OCI-LY7 (cell line): ENCODE results near the gene ROBO1. TPM values are rescaled to one million over a fixed set of nuclear protein-coding genes. Genes with fewer than 3 reads are reported as not detected.

ENCODE experiments used
- BruUV-seq: library from RNA; stranded (reverse); fragments of 400-500 nt; replicated peaks from 2 replicates; lab custom pipeline; 2021; lab: Mats Ljungman, UMichigan
- CTCF ChIA-PET: fragments of 300-600 bp; sonication (Branson Sonifier 250); formaldehyde crosslinking; loops from one replicate; lab custom pipeline; 2022; ENCODE audit warnings: antibody characterized with exemption; ENCODE audit not compliant: unreplicated experiment; lab: Charles Lee
- POLR2A ChIA-PET: fragments of 300-600 bp; sonication (Branson Sonifier 250); formaldehyde crosslinking; loops from one replicate; lab custom pipeline; 2022; ENCODE audit warnings: antibody characterized with exemption; lab: Charles Lee
- DNase-seq: peaks from one replicate; pipeline ENCODE4 v3.0.0-alpha.2; 2015; ENCODE audit warnings: low spot score
- H2AFZ ChIP-seq: fragments of 200-600 bp; sonication (generic), shearing (Covaris generic); 2 replicates; pipeline ENCODE4 v1.6.1; 2014; ENCODE audit warnings: mild to moderate bottlenecking, antibody characterized with exemption, low read length, moderate library complexity
- H3K27ac ChIP-seq: fragments of 200-600 bp; sonication (generic); 2 replicates; pipeline ENCODE4 v1.5.1; 2014; ENCODE audit warnings: mixed run types, low read depth, mild to moderate bottlenecking, moderate library complexity, low read length, inconsistent platforms; ENCODE audit not compliant: poor library complexity, severe bottlenecking
- H3K36me3 ChIP-seq: fragments of 200-600 bp; sonication (generic); 2 replicates; pipeline ENCODE4 v1.6.1; 2014; ENCODE audit warnings: mild to moderate bottlenecking, antibody characterized with exemption, low read length, moderate library complexity, mixed read lengths; ENCODE audit not compliant: insufficient read depth
- H3K4me1 ChIP-seq: fragments of 200-600 bp; sonication (generic); 2 replicates; pipeline ENCODE4 v1.5.1; 2014; ENCODE audit warnings: mild to moderate bottlenecking, low read length; ENCODE audit not compliant: insufficient read depth, poor library complexity, severe bottlenecking
- H3K4me2 ChIP-seq: fragments of 200-600 bp; sonication (generic); 2 replicates; pipeline ENCODE4 v1.6.1; 2014; ENCODE audit warnings: mild to moderate bottlenecking, low read length
- H3K4me3 ChIP-seq: fragments of 200-600 bp; sonication (generic); 2 replicates; pipeline ENCODE4 v1.5.1; 2014; ENCODE audit warnings: mild to moderate bottlenecking, low read depth, low read length; ENCODE audit not compliant: poor library complexity, severe bottlenecking
- H3K79me2 ChIP-seq: fragments of 200-600 bp; sonication (generic); 2 replicates; pipeline ENCODE4 v1.6.1; 2016; ENCODE audit warnings: low read depth, mild to moderate bottlenecking, low read length, moderate library complexity, mixed read lengths; ENCODE audit not compliant: insufficient read depth
- H3K9me2 ChIP-seq: fragments of 200-600 bp; sonication (generic); 2 replicates; pipeline ENCODE4 v1.6.1; 2016; ENCODE audit warnings: mild to moderate bottlenecking, low read length, mixed read lengths; ENCODE audit not compliant: insufficient read depth
- H3K9me3 ChIP-seq: fragments of 200-600 bp; sonication (generic); 2 replicates; pipeline ENCODE4 v1.6.1; 2014; ENCODE audit warnings: mild to moderate bottlenecking, mixed run types, low read length, mixed read lengths
- H4K20me1 ChIP-seq: fragments of 200-600 bp; sonication (generic); 2 replicates; pipeline ENCODE4 v1.6.1; 2014; ENCODE audit warnings: mild to moderate bottlenecking, antibody characterized with exemption, low read length, moderate library complexity, mixed read lengths; ENCODE audit not compliant: insufficient read depth
- CTCF ChIP-seq: fragments of 200-600 bp; sonication (generic); conservative IDR thresholded peaks from 2 replicates; pipeline ENCODE4 v1.5.1; 2014; ENCODE audit warnings: mild to moderate bottlenecking, antibody characterized with exemption, low read length, moderate library complexity, mixed read lengths
- EZH2phosphoT487 ChIP-seq: fragments of 200-600 bp; sonication (generic); IDR thresholded peaks from 2 replicates; pipeline ENCODE4 v1.6.1; 2018; ENCODE audit warnings: low read depth, borderline replicate concordance, mild to moderate bottlenecking, mixed run types, antibody characterized with exemption, low read length, moderate library complexity, mixed read lengths
- intact Hi-C: fragments of 100-400 bp; cut with micrococcal nuclease; formaldehyde crosslinking; loops from one replicate; pipeline ENCODE4 v1.10.0; 2022; ENCODE audit not compliant: unreplicated experiment
- total RNA-seq, 2 experiments: library from RNA; depleted of rRNA in 1 of 2; stranded (reverse); fragments of >200 nt in 1 of 2; shearing (Covaris generic) in 1 of 2; gene quantifications; 2 replicates each; pipeline ENCODE4 v1.2.3, GENCODE V29; 2014 to 2022

Gene ROBO1
- total RNA-seq, 2 experiments from 2014 or later = not detected

- intact Hi-C loops = no loop called here
- CTCF ChIA-PET = no interaction called here
- Histone ChIP-seq H3K79me2 (no peaks in the 10 kb centered on the region), H3K9me3 (no peaks in the 10 kb centered on the region), H3K4me3 (no peak overlapping the region), H3K4me2 (no peak overlapping the region), H2AFZ (no peak overlapping the region), H3K9me2 (no peaks in the 10 kb centered on the region), H3K36me3 (no peaks in the 10 kb centered on the region), H3K27ac (no peak overlapping the region), H4K20me1 (no peaks in the 10 kb centered on the region), H3K4me1 (no peaks in the 10 kb centered on the region)
- no TSS peak for BruUV-seq
- POLR2A ChIA-PET = interaction anchor here (0.6 to 0.7 kb wide), 4 partner anchors 15 to 142 kb away, joined by 3 to 5 read pairs (median 4); no protein-coding TSS in a partner anchor
- TF ChIP-seq EZH2phosphoT487 (no peak), CTCF (no peak)
- DNase-seq = no peak
These were observed 979.0 kb downstream of the ROBO1 start for GRCh38 chr3:78788839-78789238.

- CTCF ChIA-PET = no interaction called here
These were observed 982.8 kb downstream of the ROBO1 start for GRCh38 chr3:78785004-78785403.

More at GRCh38 chr3:78785004-78785403, 982.8 kb downstream of the ROBO1 start:
- DNase-seq = no peak
- Histone ChIP-seq H3K4me3 (no peak overlapping the region), H3K79me2 (no peaks in the 10 kb centered on the region), H3K36me3 (no peaks in the 10 kb centered on the region), H3K4me1 (no peaks in the 10 kb centered on the region), H3K27ac (no peak overlapping the region), H3K9me2 (no peaks in the 10 kb centered on the region), H2AFZ (no peak overlapping the region), H3K4me2 (no peak overlapping the region), H3K9me3 (no peaks in the 10 kb centered on the region), H4K20me1 (no peaks in the 10 kb centered on the region)
- POLR2A ChIA-PET = no interaction called here
- BruUV-seq = no TSS peak
- TF ChIP-seq EZH2phosphoT487 (no peak), CTCF (no peak)
- intact Hi-C loops = no loop called here
